Epithelial cell of proximal tubule (primary cell): ENCODE results near the gene TTLL8. TPM values are rescaled to one million over a fixed set of nuclear protein-coding genes. Genes with fewer than 3 reads are reported as not detected.

ENCODE experiments used
- DNase-seq: peaks from one replicate; pipeline ENCODE4 v3.0.0-alpha.2; 2011; ENCODE audit warnings: low read depth
- H3K4me3 ChIP-seq: 2 replicates; pipeline ENCODE4 v1.5.1; 2011; ENCODE audit warnings: low read depth, mild to moderate bottlenecking, low read length
- CTCF ChIP-seq: conservative IDR thresholded peaks from 2 replicates; pipeline ENCODE4 v1.5.1; 2012; ENCODE audit warnings: low read depth, mild to moderate bottlenecking, low read length
- total RNA-seq: library from RNA; depleted of rRNA; stranded (reverse); fragments of >200 nt; gene quantifications from 2 replicates; pipeline ENCODE4 v1.2.3, GENCODE V29; 2015

Gene TTLL8
- total RNA-seq, 1 donor from 2014 or later = not detected

DNA sequence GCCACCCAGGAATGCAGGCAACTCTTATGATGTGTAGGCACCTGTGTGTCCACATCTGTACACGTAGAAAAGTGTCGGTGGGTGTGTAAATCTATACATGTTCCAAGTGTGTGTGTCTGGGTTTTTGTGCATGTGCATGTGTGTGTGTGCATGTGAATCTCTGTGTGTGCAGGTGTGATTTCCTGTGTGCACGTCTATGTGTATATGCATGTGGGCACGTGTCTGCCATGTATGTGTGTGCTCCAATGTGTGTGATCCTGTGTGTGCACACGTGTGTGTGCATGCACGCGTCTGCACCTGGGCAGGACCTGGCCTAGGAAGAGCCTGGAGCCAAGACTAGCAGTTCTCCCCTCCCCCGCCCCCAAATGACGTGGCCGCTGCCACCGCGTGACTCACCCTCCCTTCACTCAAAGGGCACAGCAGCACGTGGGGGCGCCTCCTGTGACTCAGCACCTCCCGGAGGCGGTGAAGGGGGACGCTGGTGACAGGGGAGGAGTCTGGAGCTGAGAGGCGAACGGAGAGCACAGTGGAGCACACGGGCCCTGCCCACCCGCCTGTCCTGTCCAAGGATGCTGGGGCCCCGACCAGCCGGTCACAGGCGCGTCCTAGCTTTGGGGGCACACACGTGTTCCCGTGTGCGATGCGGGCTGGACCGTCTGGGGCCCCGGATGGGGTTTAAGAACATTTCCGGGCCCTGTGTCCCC is 87.4 kb downstream of the TTLL8 start:
- peak; percentile 70 for DNase-seq
- TF ChIP-seq CTCF = no peak
- peak overlapping the region; percentile 59 for H3K4me3 ChIP-seq

- no peak for TF ChIP-seq CTCF
- DNase-seq = no peak
- H3K4me3 ChIP-seq = no peak overlapping the region
Observed at GRCh38 chr22:49969751-49970527, 88.2 kb downstream of the TTLL8 start.

GRCh38 chr22:49968831-49969661 is 89.1 kb downstream of the TTLL8 start:
- no peak overlapping the region for H3K4me3 ChIP-seq
- DNase-seq = no peak
- TF ChIP-seq CTCF = no peak

Other genes with a start within 250 kb of the TTLL8 start
- 23.1 and 41.8 TPM in 2 replicates for gene BRD1, start 230.4 kb downstream of the TTLL8 start, total RNA-seq
- gene ZBED4, start 204.5 kb downstream of the TTLL8 start, total RNA-seq = 14.5 and 15.4 TPM in 2 replicates
- 16.4 and 24.5 TPM in 2 replicates for gene ALG12, start 139.9 kb downstream of the TTLL8 start, total RNA-seq
- gene CRELD2, start 139.7 kb downstream of the TTLL8 start, total RNA-seq = 48.8 and 54.1 TPM in 2 replicates
- gene PIM3, start 97.5 kb downstream of the TTLL8 start, total RNA-seq = 37.5 and 49.3 TPM in 2 replicates
- not detected in 2 replicates for gene IL17REL, start 45.5 kb downstream of the TTLL8 start, total RNA-seq
- gene MLC1, start 27.1 kb upstream of the TTLL8 start, total RNA-seq = not detected in 2 replicates
- 0.12 and 0.29 TPM in 2 replicates for gene MOV10L1, start 31.7 kb upstream of the TTLL8 start, total RNA-seq
- gene PANX2, start 112.4 kb upstream of the TTLL8 start, total RNA-seq = 0.07 and 0.12 TPM in 2 replicates
- gene TRABD, start 127.6 kb upstream of the TTLL8 start, total RNA-seq = 55.5 and 68.9 TPM in 2 replicates
- 31.0 and 31.1 TPM in 2 replicates for gene SELENOO, start 142.7 kb upstream of the TTLL8 start, total RNA-seq
- gene TUBGCP6, start 186.7 kb upstream of the TTLL8 start, total RNA-seq = 19.8 and 26.1 TPM in 2 replicates
- gene HDAC10, start 193.0 kb upstream of the TTLL8 start, total RNA-seq = 18.8 and 40.6 TPM in 2 replicates
- gene MAPK12, start 203.4 kb upstream of the TTLL8 start, total RNA-seq = 33.9 and 56.0 TPM in 2 replicates
- gene MAPK11, start 212.1 kb upstream of the TTLL8 start, total RNA-seq = 5.4 and 8.4 TPM in 2 replicates
- 113 and 177 TPM in 2 replicates for gene PLXNB2, start 249.3 kb upstream of the TTLL8 start, total RNA-seq